Fibroblast of upper back skin (primary cell): ENCODE data around the gene TANGO6.
"Not testable (repeated sequence)": the region's sequence is repeated elsewhere in the genome, so short reads cannot be mapped to it uniquely, and the experiment has no call there.

Source experiments
- DNase-seq: peaks from one replicate; pipeline ENCODE4 v3.0.0-alpha.2; 2013

The TANGO6 gene

DNA sequence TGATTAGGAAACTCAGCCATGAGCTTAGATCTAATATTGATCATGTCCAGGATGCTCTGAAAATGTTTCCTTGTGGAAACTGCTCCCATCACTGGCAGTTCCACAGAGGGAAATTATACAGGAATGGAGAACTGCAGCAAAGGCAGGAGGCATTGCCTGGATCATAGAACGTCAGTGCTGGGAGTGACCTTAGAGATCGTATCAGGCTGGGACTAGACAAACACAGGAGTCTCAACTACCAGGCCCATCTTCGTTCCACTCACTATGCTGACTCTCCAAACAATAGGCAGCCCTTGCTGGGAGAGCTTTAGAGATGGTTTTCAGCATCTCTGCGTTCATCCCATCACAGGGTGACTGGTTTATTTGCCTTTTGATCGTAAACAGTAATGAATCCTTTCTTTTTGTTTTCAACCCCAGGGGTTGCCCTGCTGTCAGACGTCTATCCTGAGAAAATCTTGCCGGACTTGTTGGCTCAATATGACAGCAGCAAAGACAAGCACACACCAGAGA lies 130.3 kb downstream of the TANGO6 start:
- no peak for DNase-seq

DNA sequence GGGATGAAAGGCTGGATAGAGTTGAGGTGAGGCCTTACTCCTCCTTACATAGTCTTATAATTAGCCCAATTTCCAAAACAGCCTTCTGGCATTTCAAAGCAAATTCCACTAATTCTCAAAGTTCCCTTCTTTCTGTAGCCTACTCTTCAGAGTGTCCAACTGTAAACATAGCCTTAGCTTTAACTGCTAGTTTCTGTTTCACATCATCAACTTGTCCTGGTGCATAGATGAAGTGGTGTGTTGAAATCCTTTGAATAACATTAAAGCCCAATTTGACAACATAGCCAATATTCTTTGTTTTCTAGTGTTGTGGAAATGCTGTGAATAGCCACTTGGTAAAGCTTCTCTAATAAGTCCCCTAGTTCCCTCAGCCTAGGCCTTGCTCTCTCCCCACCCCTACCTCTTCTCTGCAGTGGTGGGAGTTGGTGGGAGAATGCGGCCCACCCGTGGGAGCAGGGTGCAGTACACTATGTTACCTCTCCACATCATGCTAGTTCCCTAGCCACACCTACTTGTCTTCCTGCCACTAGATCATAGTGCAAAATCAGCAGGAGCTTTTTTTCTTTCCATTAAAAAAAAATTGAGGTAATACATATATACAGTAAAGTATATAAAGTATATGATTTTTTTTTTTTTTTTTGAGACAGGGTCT lies 135.1 kb downstream of the TANGO6 start:
- DNase-seq, result no peak

DNA sequence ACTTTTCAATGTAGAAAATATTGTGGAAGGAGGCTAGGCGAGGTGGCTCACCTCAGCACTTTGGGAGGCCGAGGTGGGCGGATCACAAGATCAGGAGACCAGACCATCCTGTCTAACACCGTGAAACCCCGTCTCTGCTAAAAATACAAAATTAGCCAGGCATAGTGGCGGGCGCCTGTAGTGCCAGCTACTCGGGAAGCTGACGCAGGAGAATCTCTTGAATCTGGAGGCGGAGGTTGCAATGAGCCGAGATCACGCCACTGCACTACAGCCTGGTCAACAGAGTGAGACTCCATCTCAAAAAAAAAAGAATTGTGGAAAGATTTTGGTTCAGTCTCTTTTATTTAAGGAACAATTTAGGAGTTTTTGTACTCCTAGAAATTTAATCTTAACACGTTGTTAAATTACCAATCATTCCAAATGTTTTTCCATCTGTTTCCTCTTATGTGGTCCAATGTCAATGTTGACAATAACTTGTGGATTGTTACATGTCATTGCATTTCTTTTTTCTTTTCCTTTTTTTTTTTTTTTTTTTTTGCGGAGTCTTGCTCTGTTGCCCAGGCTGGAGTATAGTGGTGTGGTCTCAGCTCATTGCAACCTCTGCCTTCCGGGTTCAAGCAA lies 137.5 kb downstream of the TANGO6 start:
- no peak for DNase-seq

DNA sequence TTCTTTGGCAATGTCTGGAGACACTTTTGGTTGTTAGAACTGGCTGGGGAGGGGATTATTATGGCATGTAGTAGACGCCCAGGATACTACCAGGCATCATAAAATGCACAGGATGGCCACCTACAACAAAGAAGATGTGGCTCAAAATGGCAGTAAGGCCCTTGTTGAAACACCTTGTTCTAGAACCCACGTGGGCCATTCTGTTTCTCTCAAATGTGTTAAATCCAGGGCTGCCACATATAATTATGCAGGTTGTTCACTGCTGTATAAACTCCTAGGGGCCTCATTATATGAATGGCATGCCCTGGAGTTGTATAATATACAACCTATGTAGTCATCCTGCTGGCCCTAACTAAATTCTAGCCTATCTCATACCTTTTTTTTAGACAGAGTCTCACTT lies 138.6 kb downstream of the TANGO6 start:
- DNase-seq, result no peak

DNA sequence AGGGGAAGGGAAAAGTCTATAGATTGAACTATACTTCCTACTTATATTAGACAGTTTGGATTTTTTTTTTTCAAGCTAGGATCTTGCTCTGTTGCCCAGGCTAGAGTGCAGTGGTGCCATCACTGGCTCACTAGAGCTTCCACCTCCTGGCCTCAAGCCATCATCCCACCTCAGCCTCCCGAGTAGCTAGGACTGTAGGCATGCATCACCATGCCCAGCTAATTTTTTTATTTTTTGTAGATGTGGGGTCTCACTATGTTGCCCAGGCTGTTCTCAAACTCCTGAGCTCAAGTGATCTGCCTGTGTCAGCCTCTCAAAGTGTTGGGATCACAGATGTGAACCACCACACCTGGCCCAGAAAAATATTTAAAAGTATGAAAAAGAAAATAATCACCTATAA lies 141.1 kb downstream of the TANGO6 start:
- DNase-seq, result no peak

DNA sequence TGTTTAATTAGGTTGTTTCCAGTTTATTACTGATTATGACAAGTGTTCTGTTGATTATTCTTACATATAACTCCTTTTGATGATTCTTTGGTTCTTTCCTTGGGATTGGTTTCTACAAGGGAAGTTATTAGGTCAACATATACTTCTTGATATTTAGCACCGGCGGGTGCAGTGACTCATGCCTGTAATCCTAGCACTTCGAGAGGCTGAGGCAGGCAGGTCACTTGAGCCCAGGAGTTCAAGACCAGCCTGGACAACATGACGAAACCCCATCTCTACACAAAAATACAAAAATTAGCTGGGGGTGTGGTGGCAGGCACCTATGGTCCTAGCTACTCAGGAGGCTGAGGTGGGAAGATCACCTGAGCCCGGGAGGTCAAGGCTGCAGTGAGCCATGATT lies 141.9 kb downstream of the TANGO6 start:
- no peak for DNase-seq

DNA sequence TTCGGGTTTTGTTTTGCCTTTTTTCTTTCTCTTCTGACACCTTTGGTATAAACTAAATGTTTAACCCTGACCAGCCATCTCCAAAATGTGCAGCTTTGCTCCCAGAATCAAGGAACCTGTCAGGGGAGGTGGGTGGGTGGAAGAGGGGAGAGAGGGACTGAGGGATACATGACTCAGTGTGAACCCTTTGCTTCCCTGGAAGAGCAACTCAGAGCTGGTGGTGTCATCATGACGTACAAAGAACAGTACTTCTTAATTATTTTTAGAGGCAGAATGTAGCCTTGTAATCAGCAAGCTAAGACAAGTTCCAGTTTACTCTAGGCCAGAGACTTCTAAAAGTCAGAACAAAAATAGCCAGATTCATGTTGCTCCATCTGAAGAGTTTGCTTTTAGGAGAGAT lies 142.5 kb downstream of the TANGO6 start:
- DNase-seq, result peak; percentile 13

DNA sequence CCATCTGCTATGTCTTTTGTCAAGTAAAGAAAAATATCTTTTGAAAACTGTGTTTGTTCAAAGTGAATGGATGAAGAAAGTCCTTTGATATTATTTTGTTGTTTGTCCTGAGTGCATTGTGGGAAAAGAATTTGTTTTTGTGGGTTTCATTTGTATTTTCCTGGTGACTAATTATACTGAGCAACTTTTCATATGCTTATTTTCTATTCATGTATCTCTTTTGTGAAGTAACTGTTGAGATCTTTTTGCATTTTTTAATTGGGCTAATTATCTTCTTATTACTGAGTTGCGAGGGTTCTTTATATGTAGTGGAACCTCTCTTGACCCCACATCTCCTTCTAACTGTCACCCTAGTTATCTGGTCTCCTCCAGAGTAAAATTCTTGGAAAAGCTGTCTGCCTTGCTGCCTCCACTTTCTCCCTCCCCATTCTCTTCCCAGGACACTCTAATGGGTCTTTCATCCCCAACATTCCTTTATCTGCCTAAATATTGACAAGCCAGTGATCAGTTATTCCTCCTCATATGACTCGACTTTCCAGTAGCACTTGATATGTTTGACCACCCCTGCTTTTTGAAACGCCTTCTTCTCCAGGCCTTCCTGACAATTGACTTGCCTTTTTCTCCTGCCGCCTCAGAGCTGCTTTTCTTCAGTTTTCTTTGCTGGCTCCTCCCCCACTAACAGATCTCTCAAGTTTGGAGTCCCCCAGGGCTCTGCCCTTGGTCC lies 144.6 kb downstream of the TANGO6 start:
- DNase-seq, result no peak

DNA sequence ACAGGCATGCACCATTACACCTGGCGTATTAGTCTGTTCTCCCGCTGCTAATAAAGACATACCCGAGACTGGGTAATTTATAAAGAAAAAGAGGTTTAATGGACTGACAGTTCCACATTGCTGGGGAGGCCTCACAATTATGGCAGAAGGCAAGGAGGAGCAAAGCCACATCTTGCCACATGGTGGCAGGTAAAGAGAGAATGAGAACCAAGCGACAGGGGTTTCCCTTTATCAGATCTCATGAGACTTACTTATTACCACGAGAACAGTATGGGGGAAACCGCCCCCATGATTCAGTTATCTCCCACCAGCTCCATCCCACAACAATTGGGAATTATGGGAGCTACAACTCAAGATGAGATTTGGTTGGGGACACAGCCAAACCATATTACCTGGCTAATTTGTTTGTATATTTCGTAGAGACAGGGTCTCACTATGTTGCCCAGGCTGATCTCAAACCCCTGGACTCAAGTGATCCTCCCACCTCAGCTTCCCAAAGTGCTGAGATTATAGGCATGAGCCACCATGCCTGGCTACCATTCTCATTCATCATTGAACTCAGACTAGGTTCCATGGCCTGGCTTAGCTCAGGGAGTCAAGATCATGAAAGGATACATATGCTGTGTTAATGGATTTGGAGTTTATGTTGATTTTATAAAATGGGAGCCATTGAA lies 147.0 kb downstream of the TANGO6 start:
- DNase-seq, result not testable (repeated sequence)

DNA sequence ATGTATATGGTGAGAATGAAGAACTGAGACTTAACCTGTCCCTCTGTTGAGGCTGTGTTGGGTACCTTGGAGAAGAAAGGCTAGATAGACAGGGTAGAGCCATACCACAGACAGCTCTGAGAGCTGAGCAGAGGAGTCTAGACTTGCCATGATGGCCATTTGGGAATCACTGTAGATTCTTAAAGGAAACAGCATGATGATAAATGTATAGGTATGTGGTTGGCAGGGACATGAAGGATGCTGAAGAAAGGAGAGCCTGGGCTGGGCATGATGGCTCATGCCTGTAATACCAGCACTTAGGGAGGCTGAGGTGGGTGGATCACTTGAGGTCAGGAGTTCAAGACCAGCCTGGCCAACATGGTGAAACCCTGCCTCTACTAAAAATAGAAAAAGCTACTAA lies 147.7 kb downstream of the TANGO6 start:
- no peak for DNase-seq

DNA sequence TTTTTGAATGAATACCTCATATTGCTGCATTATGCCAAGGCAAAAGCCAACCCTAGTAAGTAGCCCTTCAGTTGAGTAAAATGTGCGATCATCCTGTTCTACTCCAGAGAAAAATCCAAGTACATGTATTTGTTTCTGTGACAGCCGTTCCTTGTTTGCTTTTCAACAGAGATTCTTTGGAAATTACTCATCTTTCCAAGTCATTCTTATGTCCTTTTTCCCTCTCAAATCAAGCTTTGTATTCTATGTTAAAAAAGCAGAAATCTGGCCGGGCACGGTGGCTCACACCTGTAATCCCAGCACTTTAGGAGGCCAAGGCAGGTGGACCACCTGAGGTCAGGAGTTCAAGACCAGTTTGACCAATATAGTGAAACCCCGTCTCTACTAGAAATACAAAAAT lies 149.2 kb downstream of the TANGO6 start:
- peak; percentile 62 for DNase-seq

DNA sequence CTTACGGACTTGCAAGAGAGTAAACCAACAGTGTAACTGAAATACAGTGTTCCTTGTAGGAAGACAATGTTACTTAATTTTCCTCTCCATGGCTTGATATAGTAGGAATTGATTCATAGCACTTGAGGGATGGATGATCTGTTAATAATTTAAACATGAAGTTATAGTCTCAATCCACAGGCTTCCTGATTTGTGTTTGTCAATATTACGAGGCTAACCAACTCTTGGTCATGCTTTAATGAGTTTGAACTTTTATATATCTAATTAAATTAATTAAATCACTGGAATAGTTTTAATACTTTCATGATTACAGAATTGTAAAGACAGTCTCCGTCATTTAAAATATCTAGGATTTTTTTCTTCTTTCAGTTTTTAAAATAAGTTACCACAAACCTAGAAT lies 150.1 kb downstream of the TANGO6 start:
- no peak for DNase-seq

DNA sequence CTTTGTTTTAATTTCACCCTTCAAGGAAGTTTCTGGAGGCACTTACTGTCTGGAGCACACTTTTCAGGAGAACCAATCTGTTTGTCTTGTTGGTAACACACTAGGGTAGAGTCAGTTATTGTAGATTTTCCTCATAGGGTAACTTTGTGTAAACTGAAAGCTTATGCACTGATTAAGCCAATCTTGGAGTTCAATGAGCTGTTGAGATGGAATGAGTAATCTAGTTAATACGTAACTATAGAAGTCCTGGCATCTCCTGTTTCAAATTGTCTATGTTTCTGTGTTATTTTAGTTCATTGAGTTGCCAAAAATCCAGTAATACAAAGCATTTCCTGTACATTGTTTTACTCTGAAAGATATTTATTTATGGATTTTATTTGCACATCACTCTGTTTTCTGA lies 150.6 kb downstream of the TANGO6 start:
- peak; percentile 83 for DNase-seq

DNA sequence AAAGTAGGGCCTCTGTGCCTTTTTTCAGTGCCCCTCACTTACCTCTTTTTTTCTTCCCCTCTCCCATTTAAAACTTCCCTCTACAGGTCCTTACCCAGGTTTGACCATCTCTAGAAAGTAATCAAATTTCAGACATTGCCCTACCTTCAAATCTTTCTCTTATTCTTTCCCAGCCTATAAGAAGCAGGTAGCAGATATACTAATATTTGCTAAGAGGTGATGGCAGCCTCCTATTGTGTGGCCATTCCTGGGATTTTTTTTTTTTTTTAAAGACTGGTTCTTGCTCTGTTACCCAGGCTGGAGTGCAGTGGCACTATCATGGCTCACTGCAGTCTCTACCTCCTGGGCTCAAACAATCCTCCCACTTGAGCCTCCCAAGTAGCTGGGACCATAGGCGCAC lies 151.0 kb downstream of the TANGO6 start:
- DNase-seq, result no peak

DNA sequence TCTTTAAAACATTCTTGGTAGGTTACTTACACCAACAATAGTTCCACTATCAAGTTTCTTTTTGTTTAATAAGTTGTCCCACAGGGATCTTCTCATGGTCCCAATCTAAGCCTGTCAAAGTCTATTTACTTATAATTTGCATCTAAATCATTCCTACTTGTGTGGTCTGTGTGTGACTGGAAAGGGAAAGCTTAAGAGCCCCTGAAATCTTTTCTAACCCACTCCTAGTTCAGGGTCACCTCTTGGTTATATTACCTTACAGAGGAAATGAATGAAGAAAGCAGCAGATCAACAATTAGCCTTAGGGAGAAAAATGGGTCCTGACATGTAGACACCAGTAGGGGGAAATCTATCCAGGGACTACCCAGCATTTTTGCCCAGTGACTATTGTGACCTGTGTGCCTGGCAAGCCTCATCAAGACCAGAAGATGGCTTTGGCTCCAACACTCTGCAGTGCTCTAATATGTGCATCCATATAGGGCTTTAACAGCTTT lies 151.7 kb downstream of the TANGO6 start:
- peak; percentile 40 for DNase-seq

DNA sequence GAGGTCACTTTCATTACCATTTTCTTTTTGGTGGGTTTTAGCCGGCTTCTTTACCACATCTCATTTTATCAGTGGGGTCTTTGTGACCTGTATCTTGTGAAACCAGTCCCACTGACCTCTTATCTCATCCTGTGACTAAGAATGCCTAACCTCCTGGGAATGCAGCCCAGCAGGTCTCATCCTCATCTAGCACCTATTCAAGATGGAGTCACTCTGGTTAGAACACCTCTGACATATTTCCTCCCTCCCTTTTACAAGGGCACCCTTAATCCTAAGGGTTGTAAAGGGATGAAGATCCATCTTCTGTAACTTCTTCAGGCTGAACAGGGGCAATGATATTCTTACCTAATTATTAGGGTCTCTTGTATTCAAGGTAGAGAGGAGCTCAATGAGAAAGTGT lies 154.2 kb downstream of the TANGO6 start:
- DNase-seq, result no peak

DNA sequence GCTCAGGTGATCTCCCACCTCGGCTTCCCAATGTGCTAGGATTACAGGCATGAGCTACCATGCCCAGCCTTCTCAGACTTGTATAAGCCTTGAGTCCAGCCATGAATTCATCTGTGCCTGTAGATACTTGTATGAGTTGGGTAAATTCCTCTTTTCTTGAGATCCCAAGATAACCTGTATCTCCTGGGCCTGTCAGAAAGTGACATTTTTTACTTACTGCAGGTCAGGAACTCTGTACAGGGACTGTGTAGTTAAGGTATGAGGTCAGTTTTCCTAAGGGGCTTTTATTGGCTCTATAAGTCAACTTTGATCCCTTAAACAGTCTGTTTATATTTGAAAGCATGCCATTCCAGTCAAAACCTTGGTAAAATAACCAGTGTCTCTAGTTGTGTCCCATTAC lies 155.8 kb downstream of the TANGO6 start:
- no peak for DNase-seq

DNA sequence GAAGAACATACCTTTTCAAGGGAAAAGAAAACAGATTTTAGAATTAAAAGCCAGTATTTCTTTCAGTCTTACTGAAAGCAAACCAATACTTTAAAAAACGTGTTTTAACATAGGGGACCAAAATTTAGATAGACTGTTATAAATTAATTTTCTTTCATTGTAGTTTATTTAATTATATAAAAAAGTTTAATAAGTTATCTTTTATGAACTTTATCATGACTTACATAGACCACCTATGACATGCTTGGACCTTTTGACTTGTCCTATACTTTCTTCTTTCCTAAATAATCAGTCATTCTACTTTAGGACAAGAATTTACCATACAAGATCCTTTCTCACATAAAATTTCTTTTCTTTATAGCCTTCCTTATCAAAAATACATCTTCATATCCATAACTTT lies 160.2 kb downstream of the TANGO6 start:
- no peak for DNase-seq

DNA sequence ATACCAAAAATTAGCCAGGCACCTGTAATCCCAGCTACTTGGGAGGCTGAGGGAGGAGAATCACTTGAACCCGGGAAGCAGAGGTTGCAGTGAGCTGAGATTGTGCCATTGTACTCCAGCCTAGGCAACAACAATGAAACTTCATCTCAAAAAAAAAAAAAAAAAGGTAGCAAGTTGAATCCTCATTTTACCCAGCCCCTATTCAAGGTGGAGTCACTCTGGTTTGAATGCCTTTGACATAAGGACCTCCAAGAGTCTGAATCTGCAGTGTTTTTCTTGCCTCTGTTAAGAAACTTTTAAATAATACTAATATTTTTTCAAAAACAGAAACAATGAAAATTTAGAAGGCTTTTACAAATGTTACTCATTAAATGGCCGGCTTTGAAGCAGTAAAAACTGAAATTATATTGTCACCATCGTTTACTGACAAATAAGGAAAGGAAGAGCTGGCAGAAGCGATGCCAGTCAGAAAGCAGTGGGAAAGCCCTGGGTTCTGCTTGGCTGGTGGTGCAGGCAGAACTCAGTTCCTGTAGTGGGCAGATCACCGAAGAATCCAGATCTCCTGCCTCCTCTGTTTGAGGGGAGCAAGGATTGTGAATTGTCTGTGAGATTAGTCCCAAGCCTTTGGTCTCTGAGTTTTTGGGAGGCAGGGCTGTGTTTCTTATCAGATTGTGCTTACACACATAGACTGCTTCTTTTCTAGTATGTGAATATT lies 162.5 kb downstream of the TANGO6 start:
- DNase-seq, result no peak

DNA sequence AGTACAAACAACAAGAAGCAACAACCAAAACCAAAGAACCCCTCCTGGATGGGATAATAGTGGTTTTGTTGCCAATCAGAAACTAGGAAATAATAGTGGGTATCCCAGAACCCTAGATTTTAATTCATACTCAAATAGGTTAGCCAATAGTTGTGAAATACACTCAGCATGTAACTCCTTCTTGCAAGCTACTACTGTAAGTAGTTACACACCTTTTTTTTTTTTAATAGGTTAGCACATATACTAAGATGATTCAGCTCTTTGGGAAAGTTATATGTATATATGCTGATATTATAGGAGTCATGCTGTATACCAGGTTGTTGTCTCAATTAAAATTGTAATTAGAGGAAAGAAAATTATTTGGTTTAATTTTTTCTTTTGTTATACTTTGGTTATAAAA lies 169.6 kb downstream of the TANGO6 start:
- no peak for DNase-seq

DNA sequence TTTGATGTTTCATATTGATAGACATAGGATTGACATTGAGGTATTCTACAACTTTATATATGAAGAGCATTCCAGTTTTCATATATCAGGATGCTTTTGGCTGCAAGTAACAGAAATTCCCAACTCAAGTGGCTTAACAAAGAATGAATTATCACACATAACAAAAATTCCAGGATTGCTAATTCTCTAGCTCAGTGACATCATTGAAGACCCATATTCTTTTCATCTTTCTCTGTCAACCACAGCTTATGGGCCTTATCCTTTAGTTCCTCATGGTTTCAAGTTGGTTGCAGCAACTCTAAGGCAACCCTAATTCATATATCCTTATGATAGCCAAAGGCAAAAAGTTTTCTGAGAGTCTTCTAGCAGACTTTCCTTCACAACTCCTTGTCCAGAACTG lies 170.7 kb downstream of the TANGO6 start:
- peak; percentile 37 for DNase-seq

DNA sequence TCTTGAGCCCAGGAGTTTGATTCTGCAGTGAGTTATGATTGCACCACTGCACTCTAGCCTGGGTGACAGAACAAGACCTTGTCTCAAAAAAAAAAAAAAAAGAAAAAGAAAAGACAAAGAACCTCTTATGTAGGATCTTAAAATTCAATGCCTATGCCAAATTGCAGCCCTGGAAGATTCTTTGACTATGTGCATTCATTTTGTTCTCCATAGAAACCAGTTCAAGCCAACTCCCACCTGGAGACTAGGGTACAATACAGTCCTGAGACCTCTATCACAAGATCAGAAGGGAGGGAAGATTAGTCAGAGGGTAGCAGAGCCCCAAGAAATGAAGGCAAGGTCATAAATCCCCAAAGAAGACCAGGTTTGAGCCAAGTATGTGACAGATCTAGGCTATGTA lies 171.5 kb downstream of the TANGO6 start:
- DNase-seq, result no peak
